GM18526 (cell line): ENCODE results near the gene MVB12A.

Source experiments
- POLR2A ChIP-seq: IDR thresholded peaks from 3 replicates; pipeline ENCODE4 v1.6.1; 2011; ENCODE audit not compliant: insufficient read length; ENCODE audit errors: extremely low read depth

Gene MVB12A

GRCh38 chr19:17423429-17424208 lies 3.8 kb downstream of the MVB12A start:
- TF ChIP-seq POLR2A, result no peak

GRCh38 chr19:17424743-17425365 lies 5.0 kb downstream of the MVB12A start:
- no peak for TF ChIP-seq POLR2A

- no peak for TF ChIP-seq POLR2A
Measured at GRCh38 chr19:17429641-17430113, 9.8 kb downstream of the MVB12A start.

DNA sequence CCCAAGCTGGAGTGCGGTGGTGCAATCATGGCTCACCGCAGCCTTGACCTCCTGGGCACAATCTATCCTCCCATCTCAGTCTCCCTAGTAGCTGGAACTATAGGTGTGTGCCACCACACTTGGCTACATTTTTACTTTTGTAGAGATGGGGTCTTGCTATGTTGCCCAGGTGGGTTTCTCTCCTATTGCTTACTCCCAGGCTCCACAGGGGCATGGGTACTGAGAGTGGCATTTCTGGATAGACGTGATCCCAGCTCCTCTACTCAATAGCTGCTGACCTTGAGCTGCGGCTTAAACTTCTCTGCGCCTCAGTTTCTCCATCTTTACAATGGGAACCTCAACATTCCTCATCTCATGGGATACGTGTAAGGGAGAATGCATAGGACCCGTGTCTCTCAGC lies 11.6 kb downstream of the MVB12A start:
- TF ChIP-seq POLR2A, result no peak

GRCh38 chr19:17435218-17435617 lies 15.4 kb downstream of the MVB12A start:
- TF ChIP-seq POLR2A, result no peak

DNA sequence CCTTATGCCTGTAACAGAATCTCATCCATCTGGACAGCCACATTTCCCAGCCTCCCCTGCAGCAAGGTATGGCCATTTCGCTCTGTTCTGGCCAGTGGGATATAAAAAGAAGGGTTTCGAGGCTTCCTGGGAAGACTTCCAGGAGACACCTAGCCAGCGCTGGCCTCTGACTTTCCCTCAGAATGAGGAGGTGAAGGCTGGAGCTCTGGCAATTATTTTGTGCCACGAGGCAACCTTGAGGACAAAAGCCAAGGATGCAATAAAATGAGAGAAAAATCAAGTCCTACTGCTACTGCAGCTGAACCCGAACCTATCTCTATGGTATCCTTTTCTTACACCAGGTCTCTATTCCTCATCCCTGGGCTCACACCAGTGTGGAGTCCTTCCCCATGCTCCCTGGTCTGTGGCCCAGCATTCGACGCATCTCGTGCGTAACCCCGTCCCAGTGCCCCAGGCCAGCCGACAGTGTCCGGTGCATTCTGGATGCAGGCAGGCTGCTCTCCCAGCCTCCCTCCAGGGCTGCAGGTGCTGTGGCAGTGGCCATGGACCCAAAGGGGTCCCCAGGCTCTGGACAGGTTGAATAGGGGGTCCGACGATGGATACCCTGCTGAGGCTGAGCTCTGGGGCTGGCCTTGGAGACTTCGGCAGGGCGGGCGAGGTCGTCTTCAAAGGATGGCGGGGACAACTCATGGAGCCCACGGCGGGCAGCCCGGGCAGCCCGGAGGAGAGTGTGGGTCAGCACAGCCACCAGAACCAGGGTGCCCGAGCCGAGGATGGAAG lies 16.4 kb downstream of the MVB12A start:
- no peak for TF ChIP-seq POLR2A

DNA sequence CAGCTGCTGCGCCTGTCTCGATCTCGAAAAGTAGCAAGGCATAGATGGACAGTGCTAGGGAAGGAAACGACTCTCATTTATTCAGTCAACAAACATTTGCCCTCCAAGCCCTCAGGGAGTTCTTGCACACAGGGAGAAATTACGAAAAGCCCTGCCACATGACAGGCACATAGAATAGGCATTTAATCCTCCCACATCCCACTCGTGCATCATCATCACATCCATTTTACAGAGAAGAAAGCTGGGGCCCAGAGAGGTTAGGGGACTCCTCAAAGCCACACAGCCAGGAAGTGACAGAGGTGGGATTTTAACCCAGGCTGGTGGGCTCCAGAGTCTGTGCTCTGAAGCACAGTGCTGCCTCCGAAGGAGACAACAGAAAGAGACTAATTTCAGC lies 17.0 kb downstream of the MVB12A start:
- no peak for TF ChIP-seq POLR2A

- no peak for TF ChIP-seq POLR2A
Measured at GRCh38 chr19:17441241-17442021, 21.6 kb downstream of the MVB12A start.

DNA sequence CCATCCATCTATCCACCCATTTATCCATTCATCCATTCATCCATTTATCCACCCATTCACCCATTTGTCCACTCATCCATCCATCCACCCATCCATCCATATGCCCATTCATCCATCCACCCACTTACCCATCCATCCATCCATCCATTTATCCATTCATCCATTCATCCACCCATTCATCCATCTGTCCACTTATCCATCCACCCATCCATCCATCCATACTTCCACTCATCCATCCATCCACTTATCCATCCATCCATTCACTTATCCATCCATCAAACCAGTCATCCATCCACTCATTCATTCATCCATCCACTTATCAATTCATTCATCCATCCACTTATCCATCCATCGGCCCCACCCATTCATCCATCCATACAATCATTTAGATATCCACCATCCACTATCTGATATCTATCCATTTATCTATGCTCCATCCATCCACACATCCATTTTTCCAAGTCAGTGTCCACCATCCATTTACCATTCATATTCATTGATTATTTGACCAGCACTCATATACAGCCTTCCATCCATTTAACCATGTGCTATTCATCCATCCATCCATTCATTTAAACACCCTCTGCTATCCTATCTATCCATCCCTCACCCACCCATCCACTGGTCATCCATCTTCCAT lies 25.8 kb downstream of the MVB12A start:
- no peak for TF ChIP-seq POLR2A

- no peak for TF ChIP-seq POLR2A
Measured at GRCh38 chr19:17447704-17448130, 27.9 kb downstream of the MVB12A start.

DNA sequence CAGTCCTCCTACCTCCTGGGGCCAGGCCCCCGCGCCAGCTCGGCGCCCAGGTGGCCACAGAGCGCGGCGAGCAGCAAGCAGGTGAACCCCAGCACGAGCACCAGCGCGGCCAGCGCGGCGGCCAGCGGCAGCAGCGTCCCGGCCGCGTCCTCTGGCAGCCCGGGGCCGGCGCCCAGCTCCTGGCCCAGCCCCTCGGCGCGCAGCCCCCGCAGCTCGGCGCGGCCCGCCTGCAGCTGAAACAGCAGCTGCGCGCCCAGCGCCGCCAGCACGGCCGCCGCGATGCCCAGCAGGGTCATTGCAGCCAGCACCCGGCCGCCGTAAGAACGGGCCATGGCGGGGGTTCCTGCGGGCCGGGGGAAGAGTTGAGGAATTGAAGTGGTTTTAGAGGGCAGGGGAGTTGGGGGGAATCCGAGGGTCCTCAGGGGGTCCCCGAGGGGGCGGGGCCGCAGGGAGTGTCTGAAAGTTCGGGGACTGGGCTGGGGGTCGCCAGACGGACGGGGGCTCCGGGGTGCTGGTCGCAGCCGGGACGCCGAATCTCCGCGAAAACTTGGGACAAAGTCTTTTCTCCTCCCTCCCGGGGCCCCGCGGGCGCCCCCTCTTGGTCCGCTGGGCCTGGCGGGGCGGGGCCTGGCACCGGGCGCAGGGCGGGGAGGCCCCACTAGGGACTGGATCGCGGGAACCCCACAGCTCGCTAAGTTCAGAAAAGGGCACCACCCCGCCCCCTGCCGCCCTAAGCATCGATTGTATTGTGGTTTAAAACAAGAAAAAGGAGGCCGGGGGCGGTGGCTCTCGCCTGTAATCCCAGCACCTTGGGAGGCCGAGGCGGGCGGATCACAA lies 28.5 kb downstream of the MVB12A start, which contains the start of gene TMEM221:
Gene TMEM221 (minus strand): TSS at position 538 of the 837 bp plus-strand sequence. CDS start 206 bp downstream, at position 332.
- no peak for TF ChIP-seq POLR2A

DNA sequence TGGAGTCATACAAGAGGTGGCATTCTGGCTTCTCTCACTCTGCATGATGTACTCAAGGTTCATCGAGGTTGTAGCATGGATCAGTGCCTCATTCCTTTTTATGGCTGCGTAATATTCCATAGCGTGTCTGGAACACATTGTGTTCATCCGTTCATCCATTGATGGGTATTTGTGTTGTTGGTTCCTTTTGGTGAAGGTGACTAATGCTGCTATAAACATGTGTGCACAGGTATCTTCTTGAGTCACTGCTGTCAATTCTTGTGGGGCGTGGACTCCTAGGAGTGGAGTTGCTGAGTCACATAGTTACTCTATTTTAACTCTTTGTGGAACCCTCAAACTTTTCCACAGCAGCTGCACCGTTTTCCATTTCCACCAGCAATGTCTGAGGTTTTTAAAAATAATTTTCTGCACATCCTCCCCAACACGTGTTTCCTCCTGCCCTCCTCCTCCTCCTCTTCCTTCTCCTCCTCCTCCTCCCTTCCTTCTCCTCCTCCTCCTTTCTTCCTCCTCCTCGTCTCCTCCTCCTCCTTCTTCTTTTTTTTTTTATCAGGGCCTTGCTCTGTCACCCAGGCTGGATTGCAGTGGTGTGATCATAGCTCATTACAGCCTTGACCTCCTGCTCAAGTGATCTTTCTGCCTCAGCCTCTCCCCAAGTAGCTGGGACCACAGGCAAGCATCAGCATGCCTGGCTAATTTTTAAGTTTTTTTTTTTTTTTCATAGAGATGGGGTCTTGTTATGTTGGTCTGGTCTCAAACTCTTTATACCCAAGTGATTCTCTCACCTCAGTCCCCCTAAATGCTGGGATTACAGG lies 30.6 kb downstream of the MVB12A start:
- no peak for TF ChIP-seq POLR2A

DNA sequence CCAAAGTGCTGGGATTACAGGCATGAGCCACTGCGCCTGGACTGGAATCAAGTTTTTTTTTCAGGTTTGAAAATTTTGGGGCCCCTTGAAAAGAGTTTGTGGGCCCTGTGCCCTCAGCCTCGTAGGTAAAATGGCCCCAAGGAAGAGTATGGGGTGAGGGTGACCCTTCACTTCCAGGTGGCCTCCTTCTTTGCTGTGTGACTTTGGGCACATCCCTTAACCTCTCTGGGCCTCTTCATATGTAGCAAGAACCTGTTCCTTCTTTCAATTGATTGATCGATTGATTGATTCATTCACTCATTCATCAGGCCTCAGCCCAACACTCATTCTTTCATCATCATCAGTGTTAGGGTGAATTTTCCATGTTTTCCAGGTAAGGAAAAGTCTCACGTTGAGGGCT lies 32.0 kb downstream of the MVB12A start:
- no peak for TF ChIP-seq POLR2A

DNA sequence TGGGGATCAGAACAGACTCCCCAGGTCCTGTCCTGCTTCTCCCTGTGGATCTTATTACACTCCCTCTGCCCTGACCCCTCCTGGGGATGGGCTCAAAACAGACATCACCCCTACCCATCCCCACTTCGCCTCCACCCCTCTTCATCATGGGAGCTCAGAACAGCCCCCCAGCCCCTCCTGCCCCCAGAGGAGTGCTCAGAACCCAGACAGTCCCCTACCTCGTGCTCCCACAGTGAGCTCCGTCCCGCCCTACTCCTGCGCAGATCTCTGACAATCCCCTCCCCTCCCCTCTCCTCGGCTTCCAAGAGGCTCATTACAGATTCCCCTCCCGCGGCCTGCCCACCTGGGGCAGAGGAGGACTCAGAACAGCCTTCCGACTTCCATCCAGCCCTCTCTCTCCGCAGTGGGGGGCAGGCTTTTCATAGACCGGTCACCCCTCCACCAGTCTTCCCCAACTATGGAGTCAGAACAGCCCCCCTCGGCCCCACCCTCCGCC lies 34.8 kb downstream of the MVB12A start:
- TF ChIP-seq POLR2A, result no peak
